Activated CD8-positive, alpha-beta T cell treated with anti-CD3 and anti-CD28 coated beads for 36 hours (primary cell): ENCODE data around the gene LRP1. TPM values are rescaled to one million over a fixed set of nuclear protein-coding genes. Genes with fewer than 3 reads are reported as not detected.

Source experiments
- ATAC-seq: fragments of 200-7000 bp; cut with Tn5 transposase; one replicate; pipeline ENCODE4 v1.10.0; 2021; ENCODE audit warnings: mild to moderate bottlenecking, moderate library complexity
- CTCF ChIA-PET: fragments of 350-600 bp; sonication (Branson Sonifier 250); formaldehyde crosslinking; loops from one replicate; lab custom pipeline; 2021; ENCODE audit warnings: antibody characterized with exemption; lab: Charles Lee
- POLR2A ChIA-PET: fragments of 350-600 bp; sonication (Branson Sonifier 250); formaldehyde crosslinking; loops from one replicate; lab custom pipeline; 2021; ENCODE audit warnings: antibody characterized with exemption; lab: Charles Lee
- DNase-seq: peaks from one replicate; pipeline ENCODE4 v3.0.0-alpha.2; 2020
- H3K27ac Mint-ChIP-seq: one replicate; pipeline ENCODE4 v1.8.0; 2021; ENCODE audit warnings: mild to moderate bottlenecking, mixed read lengths
- H3K27me3 Mint-ChIP-seq: one replicate; pipeline ENCODE4 v1.8.0; 2021; ENCODE audit warnings: mixed read lengths
- H3K36me3 Mint-ChIP-seq: one replicate; pipeline ENCODE4 v1.8.0; 2021; ENCODE audit warnings: low read depth, mixed read lengths
- H3K4me1 Mint-ChIP-seq: one replicate; pipeline ENCODE4 v1.8.0; 2021; ENCODE audit warnings: low read depth, mixed read lengths
- H3K4me3 Mint-ChIP-seq: one replicate; pipeline ENCODE4 v1.8.0; 2021; ENCODE audit warnings: mild to moderate bottlenecking, moderate library complexity, mixed read lengths
- H3K9me3 Mint-ChIP-seq: one replicate; pipeline ENCODE4 v1.8.0; 2021; ENCODE audit warnings: mixed read lengths
- CTCF ChIP-seq: fragments of 200-600 bp; IDR thresholded peaks from one replicate; pipeline ENCODE4 v1.8.0; 2022; ENCODE audit warnings: antibody characterized with exemption, mild to moderate bottlenecking
- intact Hi-C: fragments of 100-400 bp; cut with micrococcal nuclease; formaldehyde crosslinking; loops from one replicate; pipeline ENCODE4 v1.10.0; 2022
- total RNA-seq, 2 experiments: library from RNA; stranded (reverse); gene quantifications; one replicate each; pipeline ENCODE4 v1.2.3, GENCODE V29; 2021

Gene LRP1
- total RNA-seq, 2 experiments from 2014 or later: 1.5 to 1.9 TPM

GRCh38 chr12:57135527-57136326 lies 7.4 kb downstream of the LRP1 start:
- no peaks in the 10 kb centered on the region for H3K9me3 Mint-ChIP-seq
- H3K27me3 Mint-ChIP-seq: no peaks in the 10 kb centered on the region
- H3K27ac Mint-ChIP-seq: no peak overlapping the region
- TF ChIP-seq CTCF: no peak
- H3K4me3 Mint-ChIP-seq: no peak overlapping the region
- H3K36me3 Mint-ChIP-seq: no peaks in the 10 kb centered on the region
- ChIA-PET CTCF (interaction anchor here (0.9 to 1.2 kb wide), 2 partner anchors 12 to 15 kb away, joined by 3 read pairs; no protein-coding TSS in a partner anchor), POLR2A (interaction anchor here (0.8 to 0.9 kb wide), 2 partner anchors 8 to 17 kb away, joined by 3 to 4 read pairs; no protein-coding TSS in a partner anchor)
- no peak for ATAC-seq
- no peak for DNase-seq
- intact Hi-C loops: no loop called here
- H3K4me1 Mint-ChIP-seq: peaks cover 3% of the 10 kb centered on the region

GRCh38 chr12:57138526-57139272 lies 10.4 kb downstream of the LRP1 start:
- intact Hi-C loops: no loop called here
- Mint-ChIP-seq H3K36me3 (no peaks in the 10 kb centered on the region), H3K9me3 (no peaks in the 10 kb centered on the region), H3K4me1 (peaks cover 7% of the 10 kb centered on the region), H3K27me3 (no peaks in the 10 kb centered on the region), H3K4me3 (no peak overlapping the region), H3K27ac (no peak overlapping the region)
- POLR2A ChIA-PET: interaction anchor here (1.4 kb wide), 1 partner anchor 30 kb away, joined by 6 read pairs; no protein-coding TSS in a partner anchor
- DNase-seq (no peak), ATAC-seq (no peak)
- TF ChIP-seq CTCF: no peak
- CTCF ChIA-PET: interaction anchor here (0.6 to 1.4 kb wide), 2 partner anchors 44 to 131 kb away, joined by 3 read pairs; no protein-coding TSS in a partner anchor

- intact Hi-C loops: no loop called here
- Mint-ChIP-seq H3K27me3 (no peaks in the 10 kb centered on the region), H3K27ac (no peak overlapping the region), H3K36me3 (no peaks in the 10 kb centered on the region), H3K4me3 (no peak overlapping the region), H3K4me1 (peaks cover 7% of the 10 kb centered on the region), H3K9me3 (no peaks in the 10 kb centered on the region)
- TF ChIP-seq CTCF: no peak
- ChIA-PET POLR2A (no interaction called here), CTCF (interaction anchor here (3.1 kb wide), 1 partner anchor 15 kb away, joined by 12 read pairs; no protein-coding TSS in a partner anchor)
- DNase-seq (no peak), ATAC-seq (no peak)
Observed at GRCh38 chr12:57139796-57140649, 11.7 kb downstream of the LRP1 start.

GRCh38 chr12:57141249-57141648 lies 13.0 kb downstream of the LRP1 start:
- CTCF ChIA-PET: interaction anchor here (2.8 to 3.1 kb wide), 2 partner anchors 17 to 34 kb away, joined by 7 to 12 read pairs; no protein-coding TSS in a partner anchor
- no peaks in the 10 kb centered on the region for H3K9me3 Mint-ChIP-seq
- H3K4me1 Mint-ChIP-seq: peaks cover 7% of the 10 kb centered on the region

More at GRCh38 chr12:57141249-57141648, 13.0 kb downstream of the LRP1 start:
- no peak overlapping the region for H3K27ac Mint-ChIP-seq
- H3K36me3 Mint-ChIP-seq: no peaks in the 10 kb centered on the region
- DNase-seq (no peak), ATAC-seq (no peak)
- intact Hi-C loops: no loop called here
- H3K27me3 Mint-ChIP-seq: no peaks in the 10 kb centered on the region
- H3K4me3 Mint-ChIP-seq: no peak overlapping the region
- no peak for TF ChIP-seq CTCF
- POLR2A ChIA-PET: interaction anchor here (0.8 kb wide), 1 partner anchor 42 kb away, joined by 3 read pairs; no protein-coding TSS in a partner anchor
